ENCODE measurements around the gene CALHM3. TPM values are rescaled to one million over a fixed set of nuclear protein-coding genes. Genes with fewer than 3 reads are reported as not detected.

CALHM3 gene
- total RNA-seq, 4 donors from 2014 or later = not detected

GRCh38 chr10:103429647-103430046 lies 49.4 kb downstream of the CALHM3 start:
- ATAC-seq (ENCODE audit: low FRiP score) (no peak), DNase-seq (ENCODE audit: low spot score) (no peak)
- TF ChIP-seq, protein P1, sequence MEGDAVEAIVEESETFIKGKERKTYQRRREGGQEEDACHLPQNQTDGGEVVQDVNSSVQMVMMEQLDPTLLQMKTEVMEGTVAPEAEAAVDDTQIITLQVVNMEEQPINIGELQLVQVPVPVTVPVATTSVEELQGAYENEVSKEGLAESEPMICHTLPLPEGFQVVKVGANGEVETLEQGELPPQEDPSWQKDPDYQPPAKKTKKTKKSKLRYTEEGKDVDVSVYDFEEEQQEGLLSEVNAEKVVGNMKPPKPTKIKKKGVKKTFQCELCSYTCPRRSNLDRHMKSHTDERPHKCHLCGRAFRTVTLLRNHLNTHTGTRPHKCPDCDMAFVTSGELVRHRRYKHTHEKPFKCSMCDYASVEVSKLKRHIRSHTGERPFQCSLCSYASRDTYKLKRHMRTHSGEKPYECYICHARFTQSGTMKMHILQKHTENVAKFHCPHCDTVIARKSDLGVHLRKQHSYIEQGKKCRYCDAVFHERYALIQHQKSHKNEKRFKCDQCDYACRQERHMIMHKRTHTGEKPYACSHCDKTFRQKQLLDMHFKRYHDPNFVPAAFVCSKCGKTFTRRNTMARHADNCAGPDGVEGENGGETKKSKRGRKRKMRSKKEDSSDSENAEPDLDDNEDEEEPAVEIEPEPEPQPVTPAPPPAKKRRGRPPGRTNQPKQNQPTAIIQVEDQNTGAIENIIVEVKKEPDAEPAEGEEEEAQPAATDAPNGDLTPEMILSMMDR (IDR thresholded peaks at IDR 0.05) = no peak

DNA sequence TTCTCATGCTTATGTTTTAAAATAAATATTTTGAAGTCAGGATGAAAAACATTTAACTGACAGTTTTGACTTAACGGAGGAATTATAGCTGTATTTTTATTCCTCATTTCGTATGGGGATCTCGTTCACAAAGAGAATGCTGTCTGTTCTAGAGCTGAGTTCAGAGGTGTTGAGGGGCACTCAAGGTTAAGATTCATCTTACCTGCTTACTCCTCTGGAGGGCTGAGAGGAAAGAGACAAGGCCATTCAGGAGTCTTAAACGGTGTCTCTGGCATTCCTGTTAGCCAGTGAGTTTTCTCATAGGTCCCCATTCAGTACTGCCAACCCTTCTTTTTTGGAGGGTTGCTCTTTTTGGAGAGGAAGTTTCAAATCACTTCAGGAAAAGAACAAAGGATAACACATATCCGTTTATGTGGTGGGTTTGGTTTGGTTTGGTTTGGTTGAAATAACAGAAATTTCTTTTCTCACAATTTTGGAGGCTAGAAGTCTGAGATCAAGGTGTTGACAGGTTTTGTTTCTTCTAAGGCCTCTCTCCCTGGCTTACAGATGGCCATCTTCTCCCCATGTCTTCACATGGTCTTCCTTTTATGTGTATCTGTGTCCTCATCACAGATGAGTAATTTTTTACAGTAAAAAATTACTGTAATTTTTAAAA lies 49.9 kb downstream of the CALHM3 start:
- DNase-seq (ENCODE audit: low spot score) = no peak
- no peak for ATAC-seq (ENCODE audit: low FRiP score)
- TF ChIP-seq, protein P1 (IDR thresholded peaks at IDR 0.05) = no peak

- DNase-seq (ENCODE audit: low spot score) = no peak
- TF ChIP-seq, protein P1 (IDR thresholded peaks at IDR 0.05) = no peak
- no peak for ATAC-seq (ENCODE audit: low FRiP score)
These were observed 51.2 kb downstream of the CALHM3 start for GRCh38 chr10:103427866-103428265.

DNA sequence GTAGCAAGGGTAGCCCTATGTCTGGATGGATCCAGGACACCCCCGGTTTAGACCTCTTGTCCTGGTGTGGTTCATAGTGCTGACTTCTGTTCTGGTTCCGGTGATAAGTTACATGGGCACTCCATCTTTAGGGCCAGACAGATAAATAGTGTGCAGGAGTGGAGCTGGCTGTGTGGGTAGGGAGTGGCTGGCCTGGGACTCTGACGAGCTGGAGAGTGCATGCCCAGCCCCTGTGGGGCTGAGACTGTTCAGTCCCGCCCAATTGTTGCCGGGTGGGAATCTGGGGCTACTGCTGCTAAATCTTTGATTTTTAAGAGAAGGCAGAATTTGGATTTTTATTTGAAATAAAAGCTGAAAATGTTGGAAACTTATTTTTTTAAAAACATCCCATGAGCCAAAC lies 55.3 kb downstream of the CALHM3 start:
- DNase-seq (ENCODE audit: low spot score) = no peak
- TF ChIP-seq, protein P1 (IDR thresholded peaks at IDR 0.05) = no peak

More for the DNA sequence above, 55.3 kb downstream of the CALHM3 start:
- no peak for ATAC-seq (ENCODE audit: low FRiP score)

Other genes starting within 250 kb of the CALHM3 start
- not detected for gene RPEL1, start 233.4 kb downstream of the CALHM3 start, total RNA-seq
- gene INA, start 202.1 kb downstream of the CALHM3 start, total RNA-seq = not detected
- 10 to 100 TPM in 3 of 4 donors, 1 to 10 TPM in 1; 9.4 to 17.3 (median 12.4) TPM for gene PCGF6, start 128.1 kb downstream of the CALHM3 start, total RNA-seq
- gene TAF5, start 111.3 kb downstream of the CALHM3 start, total RNA-seq = 1 to 10 TPM; 3.2 to 5.5 (median 4.6) TPM
- gene ATP5MK, start 82.8 kb downstream of the CALHM3 start, total RNA-seq = 100 to 1,000 TPM; 149 to 299 (median 222) TPM
- 10 to 100 TPM; 16.1 to 55.2 (median 23.8) TPM for gene PDCD11, start 82.6 kb downstream of the CALHM3 start, total RNA-seq
- gene CALHM2, start 26.9 kb downstream of the CALHM3 start, total RNA-seq = 100 to 1,000 TPM in 1 of 4 donors, 10 to 100 TPM in 3; 63.5 to 113 (median 74.9) TPM
- gene CALHM1, start 20.3 kb downstream of the CALHM3 start, total RNA-seq = not detected
- under 1 TPM in 2 of 4 donors, not detected in 2; 0.12 to 0.13 TPM for gene NEURL1, start 14.5 kb upstream of the CALHM3 start, total RNA-seq